HG03342 (cell line): ENCODE data around the gene SERGEF.

Experiments used
- ATAC-seq: cut with Tn5 transposase; IDR thresholded peaks from one replicate; pipeline ENCODE4 v1.9.1; 2021; ENCODE audit warnings: mild to moderate bottlenecking, moderate library complexity; ENCODE audit not compliant: unreplicated experiment

The SERGEF gene

DNA sequence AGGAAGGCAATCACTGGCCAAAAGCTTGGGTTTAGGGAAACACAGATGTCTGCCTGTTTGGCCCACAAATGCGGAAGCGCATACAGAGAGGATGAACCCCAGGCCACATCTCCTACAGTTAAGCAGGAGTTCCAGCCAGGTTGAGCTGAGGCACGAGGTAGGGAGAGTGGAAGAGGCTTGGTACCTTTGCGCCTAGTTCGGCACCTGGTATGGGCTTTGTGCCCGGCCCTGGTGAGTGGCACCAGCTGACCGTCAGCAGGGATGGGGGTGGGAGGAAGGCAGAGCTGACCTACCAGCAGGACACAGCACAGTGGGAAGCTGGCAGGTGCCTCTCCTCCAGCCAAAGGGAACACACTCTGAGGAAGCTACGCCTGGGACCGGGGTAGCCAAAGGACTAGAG lies 220.7 kb downstream of the SERGEF start:
- no peak for ATAC-seq

DNA sequence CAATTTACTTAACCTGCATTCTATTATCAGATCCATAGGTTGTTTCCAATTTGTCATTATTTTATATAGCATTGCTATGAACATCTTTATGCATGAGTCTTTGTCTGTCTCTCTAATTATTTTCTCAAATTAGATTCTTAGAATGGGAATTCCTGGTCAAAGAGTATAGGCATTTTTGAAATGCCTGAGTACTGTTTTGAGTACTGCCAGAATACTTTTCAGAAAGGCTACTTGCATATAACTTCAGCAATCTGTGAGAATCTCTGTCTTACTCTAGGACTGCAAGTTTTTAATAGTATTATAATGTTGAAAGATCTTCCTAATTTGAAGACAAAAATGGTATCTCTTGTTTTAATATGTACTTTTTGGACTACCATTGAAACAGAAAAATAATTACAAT lies 221.7 kb downstream of the SERGEF start:
- no peak for ATAC-seq

- ATAC-seq: no peak
Observed at GRCh38 chr11:17790453-17790852, 222.4 kb downstream of the SERGEF start.

DNA sequence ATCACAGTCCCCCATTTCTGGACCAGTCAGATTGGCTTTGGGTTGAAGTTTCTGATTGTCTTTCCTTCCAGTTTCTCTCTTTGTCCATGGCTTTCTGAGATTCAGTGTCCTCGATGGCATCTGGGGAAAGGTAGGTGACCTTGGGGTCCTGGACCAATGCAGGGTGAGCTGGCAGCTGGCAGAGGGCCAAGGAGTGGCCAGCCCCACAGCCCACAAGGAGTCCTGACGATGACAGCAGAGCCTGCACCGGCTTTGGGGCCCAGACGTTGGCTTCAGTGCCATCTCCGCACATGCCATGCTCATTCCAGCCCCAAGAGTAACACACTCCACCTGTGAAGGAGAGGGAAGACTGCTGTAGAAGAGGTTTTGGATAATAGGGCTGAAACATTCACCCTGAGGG lies 224.8 kb downstream of the SERGEF start:
- ATAC-seq: no peak

GRCh38 chr11:17786824-17787525 lies 225.9 kb downstream of the SERGEF start:
- no peak for ATAC-seq

GRCh38 chr11:17783878-17784277 lies 229.0 kb downstream of the SERGEF start:
- no peak for ATAC-seq

DNA sequence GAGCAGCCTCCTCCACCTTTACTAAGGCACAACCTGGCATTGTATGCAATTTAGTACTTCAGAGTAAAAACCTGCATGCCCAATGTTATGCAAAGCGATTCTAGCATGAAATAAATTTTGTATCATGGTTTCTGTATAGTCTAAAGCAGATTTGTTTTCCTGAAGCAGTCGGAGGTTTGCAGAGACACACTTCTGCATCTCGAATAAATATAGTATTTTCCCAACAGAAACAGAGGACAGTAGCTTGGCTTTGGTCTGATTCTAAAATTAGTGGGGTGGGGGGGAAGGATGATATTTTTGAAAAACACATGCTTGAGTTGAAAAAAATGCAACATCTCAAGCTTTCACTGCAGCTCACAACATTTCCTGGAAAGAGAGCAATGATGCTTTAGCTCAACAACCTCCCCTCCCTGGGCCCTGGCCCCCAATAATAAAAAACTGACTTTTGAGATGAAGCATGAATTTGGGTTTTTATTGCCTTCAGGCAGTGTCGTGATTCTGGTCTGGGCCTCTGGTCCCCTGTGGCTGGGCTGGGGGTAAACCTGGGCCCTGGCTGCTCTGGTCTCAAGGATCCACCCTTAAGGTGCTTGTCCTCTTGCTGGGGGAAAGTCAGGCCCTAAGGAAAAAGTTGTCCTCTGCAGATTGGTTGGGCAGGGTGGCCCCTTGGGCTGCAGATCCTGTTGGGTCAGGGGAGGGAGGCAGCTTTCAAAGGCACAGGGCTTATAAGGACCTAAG lies 230.1 kb downstream of the SERGEF start:
- no peak for ATAC-seq

DNA sequence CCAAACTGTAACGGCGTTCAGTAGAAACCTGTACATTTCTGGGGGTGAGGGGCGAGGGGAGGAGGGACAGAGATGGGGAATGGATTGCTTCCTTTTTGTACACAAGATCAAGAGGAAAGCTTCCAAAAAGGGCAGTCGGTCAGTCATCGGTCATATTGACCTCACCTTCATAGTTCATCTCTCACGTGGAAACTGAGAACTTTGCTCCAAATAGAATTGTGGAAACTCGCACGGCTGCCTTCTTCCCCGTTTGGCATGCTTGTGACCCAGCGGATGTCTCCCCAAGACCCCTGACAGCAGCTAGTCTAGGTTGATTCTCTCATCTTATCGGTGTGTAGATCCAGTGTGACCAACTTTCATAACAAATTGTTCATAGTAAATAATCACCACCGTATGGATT lies 230.7 kb downstream of the SERGEF start:
- ATAC-seq: no peak

DNA sequence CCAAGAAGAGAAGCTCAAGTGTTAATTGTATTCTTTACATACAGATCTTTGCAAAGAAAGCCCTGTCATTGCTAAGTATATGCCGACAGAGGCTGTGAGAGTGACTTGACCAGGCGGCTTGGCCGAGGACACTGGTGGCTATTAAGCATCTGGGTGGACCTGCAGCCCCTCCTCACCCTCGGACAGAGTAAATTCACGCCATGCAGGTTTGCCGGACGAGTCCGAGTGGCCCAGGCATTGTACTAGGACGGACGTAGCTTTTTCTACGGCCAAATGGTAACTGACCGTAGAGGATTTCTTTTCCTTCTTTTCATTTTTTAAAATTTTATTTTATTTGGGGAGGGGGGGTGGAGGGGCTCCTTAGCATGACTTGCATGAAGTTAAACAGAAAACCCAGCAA lies 231.2 kb downstream of the SERGEF start:
- no peak for ATAC-seq

DNA sequence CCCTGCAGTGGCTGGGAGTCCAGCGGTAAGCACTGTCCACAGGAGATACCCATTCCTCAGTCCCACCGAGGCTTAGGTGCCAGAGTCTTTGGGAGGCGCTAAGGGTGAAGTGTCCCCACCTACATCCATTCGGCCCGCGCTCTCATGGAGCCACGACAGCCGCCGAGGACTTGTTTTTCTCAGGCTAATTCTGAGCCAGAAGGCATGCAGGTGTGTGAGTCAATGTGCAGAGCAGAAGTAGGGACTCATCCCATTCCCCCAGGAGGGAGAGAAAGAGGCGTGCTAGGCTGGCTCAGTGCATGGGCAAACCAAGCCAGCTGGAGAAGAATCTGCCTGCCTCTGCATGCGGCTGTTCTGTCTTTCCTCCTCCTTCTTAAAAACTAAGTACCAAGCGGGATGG lies 231.6 kb downstream of the SERGEF start:
- no peak for ATAC-seq

DNA sequence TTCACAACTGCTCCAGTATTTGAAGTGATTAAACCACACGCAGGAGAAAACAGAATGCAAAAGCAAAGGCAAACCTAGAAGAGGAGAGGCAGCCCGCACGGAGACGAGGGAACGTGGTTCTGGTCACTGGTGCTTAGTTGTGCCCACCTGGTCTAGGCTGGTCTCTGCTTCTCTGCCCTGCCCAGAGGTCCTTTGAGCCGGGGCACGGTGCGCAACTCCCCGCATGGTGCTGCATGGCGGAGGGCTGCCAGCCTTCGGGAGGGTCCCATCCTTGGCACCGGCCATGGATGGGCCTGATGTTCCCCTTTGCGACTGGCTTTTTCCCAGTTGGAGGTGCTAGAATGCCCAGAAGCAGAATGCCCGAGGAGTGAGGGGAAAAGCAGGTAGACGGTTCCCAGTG lies 232.2 kb downstream of the SERGEF start:
- no peak for ATAC-seq

DNA sequence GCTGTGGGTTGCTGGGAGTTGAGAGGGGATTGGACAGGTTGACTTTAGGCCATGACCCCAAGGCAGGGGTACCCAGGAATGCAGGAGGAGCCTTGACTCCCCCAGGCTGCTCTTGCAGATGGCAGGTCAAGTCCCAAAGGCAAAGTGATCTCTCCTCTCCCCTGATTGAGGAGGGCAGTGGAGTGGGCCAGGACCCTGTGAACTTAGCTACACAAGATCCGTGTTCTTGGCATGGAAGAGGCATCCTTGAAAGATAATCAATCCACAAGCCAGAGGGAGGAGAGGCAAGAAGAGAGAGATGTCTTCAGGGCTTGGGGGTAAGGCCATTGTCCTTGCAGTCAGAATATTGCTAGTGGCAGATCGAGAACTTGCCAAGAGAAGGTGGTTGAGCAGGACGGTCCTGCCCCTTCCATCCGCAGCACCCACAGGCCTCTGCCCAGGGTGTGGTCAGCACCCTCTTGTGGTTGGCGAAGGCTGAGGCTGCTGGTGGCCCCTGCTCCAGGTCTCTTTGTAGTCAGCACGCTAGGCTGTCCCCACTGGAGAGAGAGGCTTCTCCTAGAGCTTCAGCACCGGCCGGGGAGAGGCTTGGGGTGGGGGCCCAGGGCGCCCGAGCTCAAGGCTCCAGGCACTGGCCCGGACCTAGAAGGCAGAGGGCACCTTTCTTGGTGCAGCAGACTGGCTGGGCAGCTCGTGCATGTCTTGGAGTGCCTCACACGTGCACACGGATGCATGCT lies 232.8 kb downstream of the SERGEF start:
- no peak for ATAC-seq

DNA sequence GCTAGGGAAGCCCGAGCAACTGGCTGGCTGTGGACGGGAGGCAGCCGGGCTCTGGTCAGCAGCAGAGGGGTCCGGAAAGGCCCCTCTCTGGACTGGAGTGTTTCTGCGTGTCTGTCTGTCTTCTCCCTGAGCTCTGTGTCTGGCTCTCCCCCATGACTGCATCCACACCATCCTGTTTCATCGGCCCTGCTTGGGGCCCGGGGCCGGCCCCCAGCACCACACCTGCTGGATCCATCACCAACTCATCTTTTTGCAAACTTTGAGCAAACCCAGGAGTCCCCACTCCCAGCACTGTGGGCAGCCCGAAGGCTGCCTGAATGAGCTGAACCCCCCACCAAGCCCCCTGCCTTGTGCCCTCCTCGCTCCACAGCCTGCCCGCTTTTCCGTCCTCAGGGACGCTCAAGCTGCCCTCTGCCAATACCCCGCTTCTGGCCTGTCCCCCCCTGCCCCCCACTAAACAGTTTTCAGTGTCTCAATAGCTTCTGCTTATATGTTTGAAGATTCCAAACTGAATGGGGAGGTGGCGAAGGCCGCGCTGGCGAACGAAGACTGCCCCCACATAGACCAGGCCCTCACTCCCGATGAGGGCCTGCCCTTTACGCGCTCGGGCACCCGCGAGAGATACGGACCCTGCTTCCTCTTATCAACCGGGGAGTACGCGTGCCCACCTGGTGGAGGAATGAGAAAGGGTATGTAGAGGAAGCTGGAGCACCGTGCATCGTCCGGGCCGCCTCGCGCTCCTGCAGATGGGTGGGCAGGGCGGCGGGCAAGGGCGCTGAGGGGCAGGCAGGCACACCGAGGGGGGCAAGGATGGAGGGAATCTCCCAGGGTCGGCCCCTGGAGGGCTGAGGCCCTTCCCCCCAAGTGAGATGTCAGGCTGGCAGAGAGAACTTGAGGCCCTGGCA lies 233.6 kb downstream of the SERGEF start:
- ATAC-seq: no peak

- no peak for ATAC-seq
Observed at GRCh38 chr11:17778352-17778751, 234.5 kb downstream of the SERGEF start.

DNA sequence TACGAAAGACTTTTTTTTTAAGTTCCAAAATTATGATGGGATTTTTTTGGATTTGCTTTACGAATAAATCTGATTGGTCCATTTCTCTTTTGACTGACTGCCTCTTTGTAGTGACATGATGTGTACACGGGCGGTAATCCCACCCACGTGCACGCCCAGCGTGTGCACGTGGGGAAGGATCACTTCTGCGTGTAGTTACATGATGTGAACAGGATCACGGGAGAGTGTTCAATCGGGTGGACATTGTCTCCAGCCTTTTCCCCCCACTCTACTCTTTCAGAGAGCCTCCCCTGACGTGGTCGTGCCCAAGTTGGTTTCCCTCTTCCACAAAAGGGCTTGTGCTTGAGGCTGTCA lies 235.1 kb downstream of the SERGEF start:
- no peak for ATAC-seq

GRCh38 chr11:17777086-17777737 lies 235.6 kb downstream of the SERGEF start:
- no peak for ATAC-seq

DNA sequence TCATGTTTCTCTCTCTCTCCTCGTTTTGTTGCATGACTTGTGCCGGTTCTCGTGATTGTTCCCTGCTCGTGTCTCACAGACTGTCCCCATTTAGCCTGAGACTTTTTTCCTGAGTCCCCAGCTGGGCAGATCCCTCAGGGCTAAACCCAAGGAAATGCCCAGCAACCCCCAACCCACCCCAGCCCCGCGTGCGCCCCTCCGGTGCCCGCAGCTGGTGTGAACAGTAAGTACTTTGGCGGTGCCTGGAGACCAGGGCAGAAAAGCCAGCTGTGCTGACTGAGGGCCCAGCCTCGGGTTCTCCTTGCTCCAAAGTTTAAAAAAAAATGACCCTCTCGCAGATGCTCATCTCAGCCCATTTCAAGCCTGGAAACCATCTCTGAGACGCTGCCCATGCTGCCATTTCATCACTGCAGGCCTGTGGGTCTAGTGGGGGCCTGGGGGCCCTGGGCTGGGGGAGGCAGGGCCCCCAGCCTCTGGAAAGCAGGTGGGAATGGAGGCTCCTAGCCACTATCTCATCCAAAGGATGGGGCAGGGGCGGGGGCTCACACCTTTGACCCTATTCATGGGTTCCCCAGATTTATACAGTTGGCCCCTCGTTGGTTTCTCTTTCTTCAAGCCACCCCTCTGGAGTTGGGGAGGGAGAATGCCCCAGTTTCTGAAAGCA lies 236.5 kb downstream of the SERGEF start:
- no peak for ATAC-seq

GRCh38 chr11:17775507-17776211 lies 237.2 kb downstream of the SERGEF start:
- no peak for ATAC-seq

- ATAC-seq: no peak
Observed at GRCh38 chr11:17775035-17775348, 237.9 kb downstream of the SERGEF start.
